NCI-H2081 treated with DMSO at 0.1 percent for 48 hours (cell line): ENCODE data around the gene FES.
"Not testable (repeated sequence)": the region's sequence is repeated elsewhere in the genome, so short reads cannot be mapped to it uniquely, and the experiment has no call there.

ENCODE experiments used
- DNase-seq: peaks from one replicate; lab custom pipeline; 2025; lab: John Stamatoyannopoulos, UW

The FES gene

GRCh38 chr15:90883976-90884718 lies at the start of gene FES:
Gene FES, plus strand, starts transcription at chr15:90884504. Its CDS starts 542 bp downstream, at chr15:90885046.
- no peak for DNase-seq

- DNase-seq = no peak
Observed at GRCh38 chr15:90834626-90835025, 49.7 kb upstream of the FES start.

GRCh38 chr15:90836296-90836871 lies 47.9 kb upstream of the FES start:
- no peak for DNase-seq

- no peak for DNase-seq
Observed at GRCh38 chr15:90837094-90837493, 47.2 kb upstream of the FES start.

- no peak for DNase-seq
Observed at GRCh38 chr15:90838139-90838538, 46.2 kb upstream of the FES start.

GRCh38 chr15:90838544-90838943 lies 45.8 kb upstream of the FES start:
- DNase-seq = no peak

- no peak for DNase-seq
Observed at GRCh38 chr15:90839187-90840071, 44.9 kb upstream of the FES start.

- DNase-seq = no peak
Observed at GRCh38 chr15:90840157-90840855, 44.0 kb upstream of the FES start.

GRCh38 chr15:90840954-90841353 lies 43.4 kb upstream of the FES start:
- no peak for DNase-seq

GRCh38 chr15:90844696-90845095 lies 39.6 kb upstream of the FES start:
- no peak for DNase-seq

GRCh38 chr15:90845201-90845949 lies 38.9 kb upstream of the FES start:
- no peak for DNase-seq

GRCh38 chr15:90849424-90849823 lies 34.9 kb upstream of the FES start:
- not testable (repeated sequence) for DNase-seq

- no peak for DNase-seq
Observed at GRCh38 chr15:90851114-90851513, 33.2 kb upstream of the FES start.

GRCh38 chr15:90851940-90852339 lies 32.4 kb upstream of the FES start:
- no peak for DNase-seq

GRCh38 chr15:90855139-90855538 lies 29.2 kb upstream of the FES start:
- DNase-seq = no peak

- DNase-seq = no peak
Observed at GRCh38 chr15:90857337-90857736, 27.0 kb upstream of the FES start.

GRCh38 chr15:90857883-90858443 lies 26.3 kb upstream of the FES start:
- no peak for DNase-seq

- DNase-seq = no peak
Observed at GRCh38 chr15:90859234-90860131, 24.8 kb upstream of the FES start.

- no peak for DNase-seq
Observed at GRCh38 chr15:90860450-90860849, 23.9 kb upstream of the FES start.
